Neutrophil (primary cell): Measurements from ENCODE around the gene ARHGAP12.

Experiments
- H3K27ac ChIP-seq: fragments of 200-600 bp; sonication (generic); 2 replicates; pipeline ENCODE4 v1.5.1; 2016; ENCODE audit warnings: mild to moderate bottlenecking, moderate library complexity
- H3K27me3 ChIP-seq: fragments of 200-600 bp; sonication (generic); 2 replicates; pipeline ENCODE4 v1.6.0; 2016; ENCODE audit warnings: mild to moderate bottlenecking
- H3K36me3 ChIP-seq: fragments of 200-600 bp; sonication (generic); 2 replicates; pipeline ENCODE4 v1.5.1; 2017
- H3K4me1 ChIP-seq, 2 experiments: fragments of 200-600 bp in 1 of 2; sonication (generic) in 1 of 2; 1 replicate in 1 of 2; 2 replicates in 1 of 2; pipeline versions ENCODE4 v1.5.1 to v1.6.1; 2013 to 2016; ENCODE audit warnings: low read depth in 1 of 2, low read length in 1 of 2, mild to moderate bottlenecking in 1 of 2, moderate library complexity in 1 of 2; ENCODE audit not compliant: control insufficient read depth in 1 of 2, insufficient read depth in 1 of 2
- H3K4me3 ChIP-seq, 2 experiments: fragments of 200-600 bp in 1 of 2; sonication (generic) in 1 of 2; 1 replicate in 1 of 2; 2 replicates in 1 of 2; pipeline ENCODE4 v1.5.1; 2013 to 2016; ENCODE audit warnings: low read depth in 1 of 2, low read length in 1 of 2, mild to moderate bottlenecking in 1 of 2, moderate library complexity in 1 of 2
- H3K9me3 ChIP-seq: fragments of 200-600 bp; sonication (generic); 2 replicates; pipeline ENCODE4 v1.5.1; 2016
- TF ChIP-seq, protein P1 (sequence below): fragments of 200-600 bp; sonication (generic); IDR thresholded peaks from 2 replicates; pipeline ENCODE4 v1.5.1; 2016; ENCODE audit warnings: antibody characterized with exemption

Gene ARHGAP12

GRCh38 chr10:31953080-31953479, 24.4 kb upstream of the ARHGAP12 start:
- Histone ChIP-seq H3K4me3 (no peak overlapping the region), H3K27me3 (no peaks in the 10 kb centered on the region), H3K36me3 (no peaks in the 10 kb centered on the region), H3K4me1 (peaks cover 19 to 22% of the 10 kb centered on the region in 2 experiments), H3K27ac (no peak overlapping the region), H3K9me3 (no peaks in the 10 kb centered on the region)
- TF ChIP-seq, protein P1, sequence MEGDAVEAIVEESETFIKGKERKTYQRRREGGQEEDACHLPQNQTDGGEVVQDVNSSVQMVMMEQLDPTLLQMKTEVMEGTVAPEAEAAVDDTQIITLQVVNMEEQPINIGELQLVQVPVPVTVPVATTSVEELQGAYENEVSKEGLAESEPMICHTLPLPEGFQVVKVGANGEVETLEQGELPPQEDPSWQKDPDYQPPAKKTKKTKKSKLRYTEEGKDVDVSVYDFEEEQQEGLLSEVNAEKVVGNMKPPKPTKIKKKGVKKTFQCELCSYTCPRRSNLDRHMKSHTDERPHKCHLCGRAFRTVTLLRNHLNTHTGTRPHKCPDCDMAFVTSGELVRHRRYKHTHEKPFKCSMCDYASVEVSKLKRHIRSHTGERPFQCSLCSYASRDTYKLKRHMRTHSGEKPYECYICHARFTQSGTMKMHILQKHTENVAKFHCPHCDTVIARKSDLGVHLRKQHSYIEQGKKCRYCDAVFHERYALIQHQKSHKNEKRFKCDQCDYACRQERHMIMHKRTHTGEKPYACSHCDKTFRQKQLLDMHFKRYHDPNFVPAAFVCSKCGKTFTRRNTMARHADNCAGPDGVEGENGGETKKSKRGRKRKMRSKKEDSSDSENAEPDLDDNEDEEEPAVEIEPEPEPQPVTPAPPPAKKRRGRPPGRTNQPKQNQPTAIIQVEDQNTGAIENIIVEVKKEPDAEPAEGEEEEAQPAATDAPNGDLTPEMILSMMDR: no peak

DNA sequence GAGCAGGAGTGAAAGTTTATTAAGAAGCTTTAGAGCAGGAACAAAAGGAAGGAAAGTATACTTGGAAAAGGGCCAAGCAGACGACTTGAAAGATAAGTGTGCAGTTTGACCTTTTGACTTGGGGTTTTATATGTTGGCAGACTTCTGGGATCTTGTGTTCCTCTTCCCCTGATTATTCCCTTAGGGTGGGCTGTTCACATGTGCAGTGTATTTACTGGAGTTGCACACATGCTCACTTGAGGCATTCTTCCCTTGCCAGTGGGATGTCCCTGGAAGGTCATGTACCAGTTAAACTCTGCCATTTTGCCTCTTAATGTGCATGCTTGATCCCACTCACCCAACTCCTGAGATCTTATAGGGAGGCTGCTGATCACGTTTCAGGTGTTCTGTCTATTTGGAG, 23.4 kb upstream of the ARHGAP12 start:
- H3K36me3 ChIP-seq: no peaks in the 10 kb centered on the region
- H3K4me3 ChIP-seq: no peak overlapping the region
- no peaks in the 10 kb centered on the region for H3K27me3 ChIP-seq
- peaks cover 25 to 30% of the 10 kb centered on the region in 2 experiments for H3K4me1 ChIP-seq
- TF ChIP-seq, protein P1: no peak
- H3K27ac ChIP-seq: no peak overlapping the region
- no peaks in the 10 kb centered on the region for H3K9me3 ChIP-seq

GRCh38 chr10:31949266-31949665, 20.6 kb upstream of the ARHGAP12 start:
- Histone ChIP-seq H3K4me1 (peaks cover 30% of the 10 kb centered on the region in 2 experiments), H3K9me3 (no peaks in the 10 kb centered on the region), H3K27me3 (no peaks in the 10 kb centered on the region), H3K27ac (peak overlapping the region; percentile 35), H3K36me3 (no peaks in the 10 kb centered on the region), H3K4me3 (no peak overlapping the region)
- TF ChIP-seq, protein P1: no peak

DNA sequence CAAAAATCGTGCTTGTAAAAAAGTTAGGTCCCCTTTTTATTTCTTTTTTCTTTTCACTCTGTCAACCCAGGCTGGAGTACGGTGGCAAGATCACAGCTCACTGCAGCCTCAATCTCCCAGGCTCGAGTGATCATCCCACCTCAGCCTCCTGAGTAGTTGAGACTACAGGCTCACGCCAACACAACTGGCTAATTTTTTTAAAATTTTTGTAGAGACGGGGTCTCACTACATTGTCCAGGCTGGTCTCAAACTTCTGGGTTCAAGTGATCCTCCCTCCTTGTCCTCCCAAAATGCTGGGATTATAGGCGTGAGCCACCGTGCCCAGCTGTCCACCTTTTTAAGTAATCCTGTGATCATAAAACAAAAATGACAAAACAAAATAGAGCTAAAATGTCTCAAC, 19.4 kb upstream of the ARHGAP12 start:
- TF ChIP-seq, protein P1: no peak
- peaks cover 24 to 25% of the 10 kb centered on the region in 2 experiments for H3K4me1 ChIP-seq
- H3K36me3 ChIP-seq: no peaks in the 10 kb centered on the region
- no peaks in the 10 kb centered on the region for H3K27me3 ChIP-seq
- H3K4me3 ChIP-seq: no peak overlapping the region
- H3K9me3 ChIP-seq: no peaks in the 10 kb centered on the region
- H3K27ac ChIP-seq: no peak overlapping the region

DNA sequence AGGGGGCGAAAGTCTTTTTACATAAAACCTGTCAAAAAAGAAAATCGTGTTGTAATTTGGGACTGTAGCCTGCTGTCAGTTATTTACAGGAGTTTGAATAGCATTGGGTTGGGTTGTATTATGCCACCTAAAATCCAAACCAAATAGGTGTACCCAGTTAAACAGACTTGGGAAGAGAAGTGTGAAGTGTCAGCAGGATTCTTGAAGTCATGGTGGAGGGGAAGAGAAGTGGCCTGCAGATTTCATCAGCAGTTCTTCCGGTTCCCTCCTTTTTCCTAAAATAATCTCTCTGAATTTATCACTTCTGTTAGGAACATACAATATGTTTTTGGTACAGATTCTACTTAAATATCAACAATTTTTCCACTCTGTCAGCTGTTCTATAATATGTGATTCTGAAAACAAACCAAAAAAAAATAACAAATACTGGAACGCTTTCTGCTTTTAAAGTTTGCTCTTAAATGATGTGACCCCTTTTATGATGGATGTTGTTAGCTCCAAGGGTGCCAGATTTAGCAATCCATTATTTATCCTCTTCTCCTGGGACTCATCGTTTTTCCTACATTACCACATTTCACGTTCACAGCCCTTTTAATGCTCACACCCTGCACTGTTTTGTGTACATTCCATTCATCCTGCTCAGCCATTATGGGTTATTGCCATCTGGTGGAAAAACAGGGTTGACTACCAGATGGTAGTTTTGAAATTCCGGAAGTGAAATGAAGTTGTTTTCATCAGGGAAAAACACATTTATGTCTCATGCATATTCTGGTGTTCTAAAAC, 18.7 kb upstream of the ARHGAP12 start:
- Histone ChIP-seq H3K4me3 (no peak overlapping the region), H3K36me3 (no peaks in the 10 kb centered on the region), H3K27ac (no peak overlapping the region), H3K4me1 (peaks cover 24 to 25% of the 10 kb centered on the region in 2 experiments), H3K9me3 (no peaks in the 10 kb centered on the region), H3K27me3 (no peaks in the 10 kb centered on the region)
- TF ChIP-seq, protein P1: no peak
